ENCODE data around the gene NLRC4.
A peak's percentile ranks its signal among the peaks of the same experiment; 100 is the strongest.
"Not testable (repeated sequence)": the region's sequence is repeated elsewhere in the genome, so short reads cannot be mapped to it uniquely, and the experiment has no call there.

Gene NLRC4

GRCh38 chr2:32237996-32238395, 26.7 kb downstream of the NLRC4 start:
- DNase-seq = no peak

GRCh38 chr2:32237488-32237887, 27.2 kb downstream of the NLRC4 start:
- no peak for DNase-seq

GRCh38 chr2:32235315-32235714, 29.4 kb downstream of the NLRC4 start:
- peak; percentile 92 for DNase-seq

DNA sequence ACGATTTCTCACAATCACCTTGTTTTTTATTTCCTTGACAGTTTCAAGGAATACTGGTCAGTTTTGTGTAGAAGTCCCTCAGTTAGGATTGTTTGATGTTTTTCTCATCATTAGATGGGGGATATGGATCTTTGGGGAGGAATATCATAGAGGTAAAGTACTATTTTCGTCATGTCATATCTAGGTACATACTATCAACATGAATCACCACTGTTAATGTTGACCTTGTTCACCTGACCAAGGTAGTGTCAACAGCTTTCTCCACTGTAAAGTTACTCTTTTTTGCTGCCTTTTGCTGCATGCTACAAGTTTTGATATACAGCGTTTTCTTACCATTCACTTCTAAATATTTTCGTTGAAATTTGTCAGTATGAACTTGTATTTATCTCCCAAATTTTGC, 32.7 kb downstream of the NLRC4 start:
- DNase-seq = no peak

GRCh38 chr2:32229635-32230034, 35.1 kb downstream of the NLRC4 start:
- no peak for DNase-seq

GRCh38 chr2:32228181-32228580, 36.5 kb downstream of the NLRC4 start:
- no peak for DNase-seq

- no peak for DNase-seq
Observed at GRCh38 chr2:32227492-32227891, 37.2 kb downstream of the NLRC4 start.

DNA sequence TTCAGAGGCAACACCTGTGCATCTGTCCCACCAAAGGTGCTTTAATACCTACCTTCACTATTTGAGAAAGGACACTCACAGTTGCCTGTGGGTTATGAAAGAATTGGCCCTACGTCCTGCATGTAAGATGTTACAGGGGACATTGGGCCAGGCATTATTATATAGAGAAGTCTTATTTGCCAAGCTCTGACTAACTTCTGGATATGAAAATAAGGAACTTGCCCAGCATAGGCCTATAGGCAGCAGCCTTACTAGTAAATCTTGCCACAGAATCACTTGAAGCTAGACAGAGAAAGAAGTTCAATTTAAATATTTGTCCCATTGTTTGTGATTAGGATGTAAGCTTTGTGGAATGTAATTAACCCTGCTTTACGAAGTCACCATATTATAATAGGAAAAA, 41.7 kb downstream of the NLRC4 start:
- DNase-seq = no peak

GRCh38 chr2:32220445-32220844, 44.2 kb downstream of the NLRC4 start:
- DNase-seq = no peak

DNA sequence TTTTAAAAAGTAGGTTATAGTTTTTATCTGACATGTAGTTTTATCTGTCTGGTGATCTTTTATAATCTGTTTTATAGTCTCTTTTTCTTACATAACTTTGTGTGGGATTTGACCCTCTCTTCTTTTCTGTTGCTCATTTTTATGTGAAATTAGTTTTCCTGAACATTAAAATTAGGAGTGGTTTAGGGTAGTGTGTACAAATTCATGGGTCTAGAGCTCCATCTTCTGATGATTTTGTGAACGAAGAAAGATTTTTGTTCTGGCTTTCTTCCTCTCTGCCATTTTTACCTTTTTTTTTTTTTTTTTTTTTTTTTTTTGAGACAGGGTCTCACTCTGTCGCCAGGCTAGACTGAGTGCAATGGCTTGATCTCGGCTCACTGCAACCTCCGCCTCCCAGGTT, 52.4 kb downstream of the NLRC4 start:
- no peak for DNase-seq

DNA sequence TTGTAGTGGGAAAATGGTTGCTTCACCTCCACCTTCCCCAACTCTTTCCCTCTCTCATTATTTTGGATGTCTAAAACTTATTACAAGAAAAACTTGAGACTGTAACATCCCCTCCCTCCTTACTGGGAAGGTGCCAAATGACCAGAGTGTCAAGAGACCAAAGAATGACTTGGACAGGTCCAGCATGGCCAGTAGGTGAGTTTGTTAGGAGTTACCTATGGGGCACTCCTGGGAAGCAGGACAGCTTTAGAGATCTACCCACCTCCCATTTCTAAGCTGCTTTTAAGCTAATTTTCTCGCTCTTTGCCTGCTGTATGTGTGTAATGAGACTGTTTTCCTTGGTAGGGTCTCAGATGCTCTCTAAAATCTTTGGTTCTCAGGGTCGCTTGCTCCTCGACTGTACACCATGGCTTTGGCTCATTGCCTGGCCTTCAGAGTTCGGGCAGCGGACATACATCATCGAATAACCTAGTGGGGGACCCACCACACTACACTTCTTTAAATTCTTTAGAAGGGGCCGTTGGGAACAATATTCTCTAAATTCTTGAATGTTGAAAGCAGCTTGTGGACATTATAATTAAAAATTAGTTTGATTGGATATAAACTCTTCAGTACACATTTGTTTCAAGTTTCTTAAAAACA, 53.8 kb downstream of the NLRC4 start:
- no peak for DNase-seq

DNA sequence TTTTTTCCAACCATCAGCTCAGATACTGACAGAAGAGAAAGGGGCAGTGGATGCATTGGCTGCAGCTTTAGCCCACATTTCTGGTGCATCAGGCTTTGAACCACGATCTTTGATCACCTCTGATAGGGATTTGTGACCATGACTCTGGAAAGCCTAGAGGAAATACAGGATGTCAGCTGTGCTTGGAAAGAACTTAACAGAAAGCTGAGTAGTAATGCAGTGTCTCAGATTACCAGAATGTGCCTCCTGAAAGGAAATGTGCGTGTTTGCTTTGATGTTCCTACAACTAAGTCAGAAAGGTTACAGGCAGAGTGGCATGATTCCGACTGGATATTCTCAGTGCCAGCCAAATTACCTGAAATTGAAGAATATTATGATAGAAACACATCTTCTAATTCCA, 61.3 kb downstream of the NLRC4 start:
- not testable (repeated sequence) for DNase-seq

DNA sequence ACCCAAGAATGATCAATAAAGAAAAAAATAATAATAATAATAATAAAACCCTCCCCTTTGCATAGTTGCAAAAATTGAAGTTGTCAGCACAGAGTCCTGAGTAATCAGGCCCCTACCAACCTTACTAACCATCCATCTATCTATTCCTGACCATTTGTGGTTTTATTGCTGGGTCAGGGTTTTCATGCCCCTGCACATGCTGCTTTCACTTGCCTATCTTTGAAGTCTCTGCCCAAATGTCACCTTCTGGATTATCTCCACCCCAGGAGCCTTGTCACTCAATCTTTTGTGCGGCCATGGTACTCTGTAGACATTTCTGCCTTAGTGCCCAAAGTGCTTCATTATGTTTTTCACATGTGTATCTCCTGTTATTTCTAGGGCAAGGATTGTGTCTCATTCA, 63.9 kb downstream of the NLRC4 start:
- no peak for DNase-seq

GRCh38 chr2:32192418-32192817, 72.3 kb downstream of the NLRC4 start:
- DNase-seq = no peak

DNA sequence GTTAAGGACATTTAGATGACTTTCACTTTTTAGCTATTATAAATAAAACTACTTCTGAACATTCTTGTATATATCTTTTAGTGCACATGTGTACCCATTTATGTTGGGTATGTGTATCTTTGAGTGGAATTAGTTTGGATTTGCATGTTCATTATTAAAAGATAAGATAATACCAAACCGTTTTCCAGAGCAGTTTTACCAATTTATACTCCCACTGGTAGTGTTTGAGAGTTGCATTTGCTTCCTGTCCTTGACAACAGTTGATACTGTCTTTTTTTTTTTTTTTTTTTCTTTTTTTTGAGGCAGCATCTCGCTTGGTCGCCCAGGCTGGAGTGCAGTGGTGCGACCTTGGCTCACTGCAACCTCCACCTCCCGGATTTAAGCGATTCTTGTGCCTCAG, 75.7 kb downstream of the NLRC4 start:
- no peak for DNase-seq

DNA sequence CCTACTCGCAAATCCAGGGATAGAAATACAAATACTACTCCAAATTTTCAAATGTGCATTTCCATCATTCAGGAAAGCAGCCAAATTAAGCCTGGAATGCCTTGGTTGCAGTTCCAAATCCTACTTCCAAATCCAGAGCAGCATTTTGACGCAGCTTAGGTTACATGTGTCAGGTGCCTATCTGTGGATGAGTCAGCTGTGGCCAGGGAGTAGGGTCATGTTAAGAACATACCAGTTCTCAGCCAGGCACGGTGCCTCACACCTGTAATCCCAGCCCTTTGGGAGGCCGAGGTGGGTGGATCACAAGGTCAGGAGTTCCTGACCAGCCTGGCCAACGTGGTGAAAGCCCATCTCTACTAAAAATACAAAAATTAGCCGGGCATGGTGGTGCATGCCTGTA, 82.0 kb downstream of the NLRC4 start:
- no peak for DNase-seq
